Tibial nerve (tissue), 3 donors: Measurements from ENCODE around the gene NUDT9.

ENCODE experiments used
- POLR2A ChIP-seq, 2 donors: fragments of 450-650 bp; IDR thresholded peaks; one replicate each; pipeline ENCODE4 v1.6.1; 2017; ENCODE audit warnings: antibody characterized with exemption in 2 of 2, mild to moderate bottlenecking in 2 of 2, moderate library complexity in 2 of 2
- TF ChIP-seq, protein P1 (sequence below), 5 experiments: fragments of 200-600 bp in 3 of 5; fragments of 450-650 bp in 2 of 5; sonication (generic) in 3 of 5; IDR thresholded peaks; one replicate each; pipeline ENCODE4 v1.5.1; 2016 to 2019; ENCODE audit warnings: antibody characterized with exemption in 5 of 5, mild to moderate bottlenecking in 3 of 5, moderate library complexity in 2 of 5

DNA sequence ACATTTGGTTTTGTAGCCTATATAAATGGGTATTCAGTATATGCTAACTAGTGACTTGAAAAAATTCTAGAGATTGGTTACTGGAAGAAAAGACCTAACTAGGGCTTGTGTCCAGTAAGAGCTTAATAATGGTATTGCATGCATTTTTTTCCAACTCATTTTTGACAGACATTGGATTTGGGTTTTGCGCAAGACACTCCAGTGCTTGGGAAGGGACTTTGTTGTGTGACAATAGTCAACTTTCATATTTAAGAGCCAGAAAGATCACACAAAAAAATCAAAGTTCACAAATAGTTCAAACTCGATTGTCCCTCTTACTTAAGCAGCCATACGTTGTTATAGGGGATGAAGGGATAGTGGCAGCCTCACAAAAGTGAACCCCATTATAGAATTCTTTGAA is 30.2 kb upstream of the NUDT9 start:
- TF ChIP-seq, protein P1, sequence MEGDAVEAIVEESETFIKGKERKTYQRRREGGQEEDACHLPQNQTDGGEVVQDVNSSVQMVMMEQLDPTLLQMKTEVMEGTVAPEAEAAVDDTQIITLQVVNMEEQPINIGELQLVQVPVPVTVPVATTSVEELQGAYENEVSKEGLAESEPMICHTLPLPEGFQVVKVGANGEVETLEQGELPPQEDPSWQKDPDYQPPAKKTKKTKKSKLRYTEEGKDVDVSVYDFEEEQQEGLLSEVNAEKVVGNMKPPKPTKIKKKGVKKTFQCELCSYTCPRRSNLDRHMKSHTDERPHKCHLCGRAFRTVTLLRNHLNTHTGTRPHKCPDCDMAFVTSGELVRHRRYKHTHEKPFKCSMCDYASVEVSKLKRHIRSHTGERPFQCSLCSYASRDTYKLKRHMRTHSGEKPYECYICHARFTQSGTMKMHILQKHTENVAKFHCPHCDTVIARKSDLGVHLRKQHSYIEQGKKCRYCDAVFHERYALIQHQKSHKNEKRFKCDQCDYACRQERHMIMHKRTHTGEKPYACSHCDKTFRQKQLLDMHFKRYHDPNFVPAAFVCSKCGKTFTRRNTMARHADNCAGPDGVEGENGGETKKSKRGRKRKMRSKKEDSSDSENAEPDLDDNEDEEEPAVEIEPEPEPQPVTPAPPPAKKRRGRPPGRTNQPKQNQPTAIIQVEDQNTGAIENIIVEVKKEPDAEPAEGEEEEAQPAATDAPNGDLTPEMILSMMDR (IDR thresholded peaks at IDR 0.05), result no peak
- TF ChIP-seq POLR2A (IDR thresholded peaks at IDR 0.05), result no peak
